ENCODE measurements around the gene EFL1.

DNA sequence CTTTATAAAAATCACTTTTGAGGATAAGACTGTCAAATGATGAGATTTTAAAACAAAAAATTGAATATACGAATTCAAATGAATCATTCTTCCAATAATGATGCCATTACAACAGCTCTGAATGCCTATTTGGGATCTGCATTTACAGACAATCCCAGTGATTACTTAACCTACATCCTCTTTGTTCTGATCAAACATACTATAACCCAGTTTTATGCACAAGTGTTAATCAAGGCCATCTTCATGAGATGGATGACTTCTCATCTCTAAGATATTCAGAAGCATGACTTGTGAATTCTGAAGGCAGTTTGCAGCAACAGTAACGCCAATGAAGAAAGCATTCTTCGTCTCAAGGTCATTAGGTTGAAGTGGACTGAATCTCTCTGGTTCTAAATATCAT is 126.4 kb downstream of the EFL1 start:
- TF ChIP-seq, protein P1, sequence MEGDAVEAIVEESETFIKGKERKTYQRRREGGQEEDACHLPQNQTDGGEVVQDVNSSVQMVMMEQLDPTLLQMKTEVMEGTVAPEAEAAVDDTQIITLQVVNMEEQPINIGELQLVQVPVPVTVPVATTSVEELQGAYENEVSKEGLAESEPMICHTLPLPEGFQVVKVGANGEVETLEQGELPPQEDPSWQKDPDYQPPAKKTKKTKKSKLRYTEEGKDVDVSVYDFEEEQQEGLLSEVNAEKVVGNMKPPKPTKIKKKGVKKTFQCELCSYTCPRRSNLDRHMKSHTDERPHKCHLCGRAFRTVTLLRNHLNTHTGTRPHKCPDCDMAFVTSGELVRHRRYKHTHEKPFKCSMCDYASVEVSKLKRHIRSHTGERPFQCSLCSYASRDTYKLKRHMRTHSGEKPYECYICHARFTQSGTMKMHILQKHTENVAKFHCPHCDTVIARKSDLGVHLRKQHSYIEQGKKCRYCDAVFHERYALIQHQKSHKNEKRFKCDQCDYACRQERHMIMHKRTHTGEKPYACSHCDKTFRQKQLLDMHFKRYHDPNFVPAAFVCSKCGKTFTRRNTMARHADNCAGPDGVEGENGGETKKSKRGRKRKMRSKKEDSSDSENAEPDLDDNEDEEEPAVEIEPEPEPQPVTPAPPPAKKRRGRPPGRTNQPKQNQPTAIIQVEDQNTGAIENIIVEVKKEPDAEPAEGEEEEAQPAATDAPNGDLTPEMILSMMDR (IDR thresholded peaks at IDR 0.05; ENCODE audit: poor library complexity, severe bottlenecking), result no peak
- TF ChIP-seq POLR2AphosphoS5 (IDR thresholded peaks at IDR 0.05) (no peak), TAF1 (IDR thresholded peaks at IDR 0.05; ENCODE audit: low read depth) (no peak), EP300 (conservative IDR thresholded peaks at IDR 0.05; ENCODE audit: poor library complexity, severe bottlenecking) (no peak), RAD21 (conservative IDR thresholded peaks at IDR 0.05) (no peak), EZH2 (IDR thresholded peaks at IDR 0.05; ENCODE audit: borderline replicate concordance, insufficient read depth, low read length, poor library complexity, severe bottlenecking) (no peak)
- TF ChIP-seq, protein P2, sequence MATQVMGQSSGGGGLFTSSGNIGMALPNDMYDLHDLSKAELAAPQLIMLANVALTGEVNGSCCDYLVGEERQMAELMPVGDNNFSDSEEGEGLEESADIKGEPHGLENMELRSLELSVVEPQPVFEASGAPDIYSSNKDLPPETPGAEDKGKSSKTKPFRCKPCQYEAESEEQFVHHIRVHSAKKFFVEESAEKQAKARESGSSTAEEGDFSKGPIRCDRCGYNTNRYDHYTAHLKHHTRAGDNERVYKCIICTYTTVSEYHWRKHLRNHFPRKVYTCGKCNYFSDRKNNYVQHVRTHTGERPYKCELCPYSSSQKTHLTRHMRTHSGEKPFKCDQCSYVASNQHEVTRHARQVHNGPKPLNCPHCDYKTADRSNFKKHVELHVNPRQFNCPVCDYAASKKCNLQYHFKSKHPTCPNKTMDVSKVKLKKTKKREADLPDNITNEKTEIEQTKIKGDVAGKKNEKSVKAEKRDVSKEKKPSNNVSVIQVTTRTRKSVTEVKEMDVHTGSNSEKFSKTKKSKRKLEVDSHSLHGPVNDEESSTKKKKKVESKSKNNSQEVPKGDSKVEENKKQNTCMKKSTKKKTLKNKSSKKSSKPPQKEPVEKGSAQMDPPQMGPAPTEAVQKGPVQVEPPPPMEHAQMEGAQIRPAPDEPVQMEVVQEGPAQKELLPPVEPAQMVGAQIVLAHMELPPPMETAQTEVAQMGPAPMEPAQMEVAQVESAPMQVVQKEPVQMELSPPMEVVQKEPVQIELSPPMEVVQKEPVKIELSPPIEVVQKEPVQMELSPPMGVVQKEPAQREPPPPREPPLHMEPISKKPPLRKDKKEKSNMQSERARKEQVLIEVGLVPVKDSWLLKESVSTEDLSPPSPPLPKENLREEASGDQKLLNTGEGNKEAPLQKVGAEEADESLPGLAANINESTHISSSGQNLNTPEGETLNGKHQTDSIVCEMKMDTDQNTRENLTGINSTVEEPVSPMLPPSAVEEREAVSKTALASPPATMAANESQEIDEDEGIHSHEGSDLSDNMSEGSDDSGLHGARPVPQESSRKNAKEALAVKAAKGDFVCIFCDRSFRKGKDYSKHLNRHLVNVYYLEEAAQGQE (IDR thresholded peaks at IDR 0.05; ENCODE audit: borderline replicate concordance), result no peak
